Islet of Langerhans (tissue), 1 donor: ENCODE measurements around the gene WNT9A.

Source experiments
- FAIRE-seq: peaks from one replicate; lab custom pipeline; 2011; peaks lifted over from hg19 to GRCh38; lab: Jason Lieb, UNC

The WNT9A gene

DNA sequence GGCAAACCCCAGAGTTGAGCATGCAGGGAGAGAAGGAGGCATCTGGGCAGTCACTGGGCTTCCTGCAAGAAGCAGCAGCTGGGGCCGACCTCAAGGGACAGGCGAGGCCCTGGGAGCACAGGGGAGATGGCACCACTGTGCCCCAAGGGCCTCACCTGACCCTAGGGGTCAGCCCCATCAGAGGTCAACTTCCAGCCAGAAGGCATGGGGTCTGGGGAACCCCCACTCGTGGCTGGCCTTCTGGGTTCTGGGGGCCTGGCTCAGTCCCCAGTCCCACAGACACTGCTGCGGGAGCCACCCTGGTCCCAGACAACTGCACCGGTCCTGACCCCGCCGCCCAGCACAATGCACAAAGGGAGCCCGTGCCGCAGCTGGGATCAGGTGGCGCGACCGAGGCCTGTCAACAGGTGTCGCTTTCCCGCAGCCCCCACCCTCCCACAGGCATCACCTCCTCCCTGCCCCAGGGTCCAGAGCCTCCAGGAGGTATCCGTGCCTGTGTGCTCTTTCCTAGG lies 6.2 kb downstream of the WNT9A start:
- no peak for FAIRE-seq

GRCh38 chr1:227940791-227941241 lies 6.9 kb downstream of the WNT9A start:
- FAIRE-seq, result no peak

DNA sequence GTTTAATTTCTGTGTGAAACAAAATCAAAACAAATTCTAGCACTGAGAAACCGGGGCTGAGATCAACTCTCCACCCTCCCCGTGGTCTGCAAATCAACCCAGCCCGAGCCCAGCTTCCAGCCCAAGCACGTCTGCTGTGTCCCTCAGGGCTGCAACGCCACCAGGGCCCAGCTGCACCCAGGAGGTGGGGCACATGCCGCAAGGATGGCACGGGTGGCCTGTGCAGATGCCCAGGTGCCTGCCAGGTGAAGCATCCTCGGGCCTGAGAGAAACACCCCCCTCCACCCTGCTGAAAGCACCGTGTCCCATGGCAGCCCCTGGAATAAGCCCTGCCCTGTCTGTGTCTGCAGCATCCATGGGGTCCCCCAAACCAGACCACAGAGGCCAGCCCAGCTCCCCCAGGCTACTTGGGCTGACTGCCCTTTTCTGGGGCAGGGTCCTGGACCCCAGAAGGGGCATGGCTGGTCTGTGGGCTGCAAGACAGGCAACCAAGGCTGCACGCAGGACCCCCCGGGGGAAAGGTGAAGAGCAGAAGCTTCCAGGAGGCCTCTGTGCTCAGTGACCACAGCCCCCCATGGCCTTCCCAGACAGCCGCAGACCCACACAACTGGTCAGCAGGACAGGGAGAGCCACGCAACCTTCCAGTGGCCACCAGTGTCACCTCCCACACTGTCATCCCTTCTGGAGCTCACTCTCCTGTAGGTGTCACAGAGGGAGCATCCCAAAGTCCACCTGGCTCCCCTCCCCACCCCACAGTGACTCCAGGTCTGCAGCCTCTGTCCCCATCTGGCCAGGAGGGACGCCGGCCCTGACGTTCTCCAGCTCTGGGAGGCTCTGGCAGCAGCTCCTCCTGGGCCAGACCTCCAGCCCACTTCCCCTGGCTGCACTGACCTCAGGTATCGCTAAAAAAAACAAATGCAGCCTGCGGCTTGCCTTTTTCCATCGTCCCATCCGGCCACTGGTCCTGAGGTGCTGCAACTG lies 7.7 kb downstream of the WNT9A start:
- FAIRE-seq, result no peak

DNA sequence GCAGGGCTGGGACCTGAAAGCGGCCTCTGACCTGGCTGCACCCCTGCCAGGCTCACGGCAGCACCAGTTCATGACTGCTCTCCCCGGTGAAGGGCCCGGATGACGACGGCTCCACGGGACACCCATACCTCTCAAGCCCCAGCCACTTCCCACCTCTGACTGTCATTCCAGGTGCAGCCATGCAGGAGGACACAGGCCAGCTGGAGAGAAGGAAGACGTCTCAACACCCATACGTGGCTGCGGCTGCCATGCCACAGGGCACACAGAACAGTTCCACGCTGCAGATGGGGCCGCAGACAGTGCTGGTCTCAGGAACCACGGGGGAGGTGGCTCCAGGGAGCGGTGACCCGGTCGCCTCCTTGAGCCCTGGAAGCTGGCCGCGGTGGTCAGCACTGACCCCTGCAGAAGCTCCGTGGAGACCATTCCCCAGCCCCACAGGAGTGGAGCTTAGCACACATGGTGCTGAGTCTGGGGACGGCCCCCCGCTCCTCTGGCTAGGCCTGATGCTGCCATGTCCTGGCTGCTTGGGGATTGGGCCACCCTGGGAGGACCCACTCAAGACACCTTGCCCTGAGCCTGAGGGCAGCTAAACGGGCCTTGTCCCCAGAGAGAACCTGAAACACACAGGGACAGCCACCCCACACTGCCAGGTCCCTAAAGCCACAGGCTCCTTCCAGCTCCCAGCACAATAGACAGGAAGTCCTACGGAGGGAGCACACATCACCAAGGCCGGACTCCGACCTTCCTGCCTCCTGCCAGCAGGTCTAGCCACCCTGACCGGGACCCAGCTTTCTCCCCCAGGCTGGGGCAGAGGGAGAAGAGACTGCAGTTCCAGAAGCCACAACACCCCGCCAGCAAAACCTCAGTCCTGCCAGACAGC lies 8.6 kb downstream of the WNT9A start:
- FAIRE-seq, result no peak

DNA sequence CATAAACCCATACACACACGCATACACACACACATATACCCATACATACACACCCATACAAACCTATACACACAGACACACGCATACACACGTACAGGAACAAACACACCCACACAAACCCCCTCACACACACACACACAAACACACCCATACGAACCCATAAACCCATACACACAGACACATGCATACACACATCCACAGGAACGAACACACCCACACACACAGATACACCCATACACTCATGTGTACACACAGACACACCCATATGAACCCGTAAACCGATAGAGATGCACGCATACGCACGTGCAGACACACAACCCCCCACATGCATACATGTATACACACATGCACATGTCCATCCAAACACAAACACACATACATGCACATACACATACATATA lies 9.5 kb downstream of the WNT9A start:
- FAIRE-seq, result no peak

GRCh38 chr1:227937838-227938145 lies 9.9 kb downstream of the WNT9A start:
- FAIRE-seq, result no peak

- no peak for FAIRE-seq
Observed at GRCh38 chr1:227937031-227937837, 10.5 kb downstream of the WNT9A start.

- FAIRE-seq, result no peak
Observed at GRCh38 chr1:227935826-227936225, 11.9 kb downstream of the WNT9A start.

DNA sequence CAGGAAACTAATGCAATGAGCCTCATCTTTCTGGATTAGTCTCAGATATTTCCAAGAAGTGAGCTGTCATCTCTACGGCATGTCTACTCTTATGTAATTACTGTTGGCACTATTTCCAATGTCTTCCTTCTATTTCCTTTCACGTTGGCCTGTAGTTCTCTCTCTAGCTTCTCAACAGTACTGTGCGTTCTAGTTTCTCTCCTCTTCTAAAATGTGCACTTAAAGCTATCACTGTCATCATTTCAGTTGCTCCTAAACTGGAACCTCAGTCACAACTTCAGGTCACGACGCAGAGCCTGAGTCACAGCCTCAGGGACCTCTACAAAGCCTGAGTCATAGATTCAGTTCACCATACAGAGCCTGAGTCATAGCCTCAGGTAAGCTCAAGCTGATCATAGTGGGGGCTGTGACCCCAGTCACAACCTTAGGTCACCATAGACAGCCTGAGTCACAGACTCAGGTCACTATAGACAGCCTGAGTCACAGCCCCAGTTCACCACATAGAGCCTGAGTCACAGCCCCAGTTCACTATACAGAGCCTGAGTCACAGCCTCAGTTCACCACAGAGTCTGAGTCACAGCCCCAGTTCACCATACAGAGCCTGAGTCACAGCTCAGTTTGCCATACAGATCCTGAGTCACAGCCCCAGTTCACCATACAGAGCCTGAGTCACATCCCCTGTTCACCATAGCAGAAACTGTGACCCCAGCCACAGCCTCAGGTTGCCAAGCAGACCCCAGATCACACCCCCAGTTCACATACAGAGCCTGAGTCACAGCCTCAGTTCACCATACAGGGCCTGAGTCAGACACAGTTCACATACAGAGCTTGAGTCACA lies 13.0 kb downstream of the WNT9A start:
- FAIRE-seq, result no peak

- FAIRE-seq, result no peak
Observed at GRCh38 chr1:227929751-227930472, 17.8 kb downstream of the WNT9A start.

DNA sequence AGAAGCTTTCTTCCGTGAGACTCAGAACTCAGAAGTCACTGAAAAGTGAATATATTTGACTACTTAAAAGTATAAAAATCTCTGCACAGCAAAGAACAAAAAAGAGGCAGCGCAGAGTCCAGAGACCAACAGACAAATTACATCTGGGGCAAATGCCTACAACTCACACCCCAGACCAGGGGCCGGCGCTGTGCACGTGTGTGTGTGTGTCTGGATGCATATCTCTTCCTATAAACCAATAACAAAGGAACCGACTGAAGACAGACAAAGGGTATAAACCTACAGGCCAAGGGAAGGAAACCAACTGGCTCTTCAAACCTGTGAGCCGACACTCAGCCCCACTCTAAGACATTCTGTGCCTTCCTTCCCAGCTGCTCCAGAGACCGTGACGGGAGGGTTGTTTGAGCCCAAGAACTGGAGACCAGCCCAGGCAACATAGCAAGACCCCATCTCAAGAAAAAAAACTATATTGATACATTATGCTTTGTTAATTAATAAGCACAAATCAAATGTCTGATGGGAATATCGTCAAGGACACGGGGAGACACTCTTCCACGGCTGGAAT lies 18.8 kb downstream of the WNT9A start:
- no peak for FAIRE-seq

DNA sequence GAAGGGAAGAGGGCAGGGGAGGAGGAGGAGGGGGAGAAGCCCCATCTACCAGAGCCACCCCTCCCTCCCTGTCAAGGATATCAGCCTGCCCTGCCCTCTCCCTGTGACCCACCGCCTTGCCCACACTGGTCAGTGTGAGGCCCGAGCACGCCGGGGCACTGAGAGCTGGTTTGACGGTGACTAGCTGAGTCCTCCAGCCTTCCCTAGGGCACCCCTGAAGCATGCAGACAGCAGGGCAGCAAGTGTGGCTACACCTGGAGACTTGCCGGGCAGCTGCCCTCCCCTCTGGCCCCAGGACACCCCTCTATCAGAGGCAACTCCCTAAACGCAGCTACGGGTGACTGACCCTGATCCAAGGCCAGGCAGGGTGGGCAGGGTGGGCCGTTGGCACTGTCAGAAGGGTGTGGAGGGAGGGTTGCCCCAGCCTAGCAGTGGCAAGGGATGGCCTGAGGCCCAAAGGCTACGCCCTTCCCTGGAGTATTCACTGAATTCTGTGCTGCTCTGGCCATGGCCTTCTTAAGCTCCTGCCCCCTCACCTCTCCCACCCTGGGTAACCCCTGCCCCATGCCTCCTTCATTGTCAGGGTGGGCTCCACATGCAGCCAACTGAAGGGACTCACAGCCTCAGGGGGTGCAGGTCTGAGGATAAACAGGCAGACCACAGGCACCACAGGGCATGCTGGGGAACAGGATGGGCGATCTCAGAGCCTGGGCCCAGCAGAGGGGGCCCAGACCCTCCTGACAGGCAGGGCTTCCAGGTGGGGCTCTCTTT lies 19.6 kb downstream of the WNT9A start:
- FAIRE-seq, result no peak

GRCh38 chr1:227926896-227927885 lies 20.5 kb downstream of the WNT9A start:
- no peak for FAIRE-seq

DNA sequence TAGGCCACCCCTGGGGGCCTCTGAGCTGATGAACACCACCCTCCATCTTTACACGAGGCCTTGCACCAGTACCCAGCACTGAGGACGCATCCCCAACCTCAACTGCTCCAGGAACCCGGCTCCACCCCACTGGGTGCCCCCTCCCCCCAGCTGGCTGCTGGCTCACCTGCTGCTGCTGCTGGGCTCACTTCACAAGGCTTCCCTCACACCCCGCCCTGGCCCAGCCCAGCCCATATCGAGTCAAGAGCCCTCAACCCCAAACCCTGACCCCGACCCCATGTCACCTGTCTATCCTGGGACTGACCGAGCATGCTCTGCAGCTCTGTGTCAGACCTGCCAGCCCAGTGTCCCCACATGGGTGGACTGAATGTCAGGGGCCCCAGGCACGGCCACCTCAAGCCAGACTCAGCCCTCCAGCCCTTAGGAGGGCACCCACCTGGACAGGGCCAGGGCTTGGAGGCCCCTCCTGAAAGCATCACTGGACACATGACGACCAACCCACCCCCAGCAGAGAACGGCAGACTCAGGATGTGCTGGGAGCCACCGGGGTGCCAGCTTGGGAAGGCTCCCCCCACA lies 21.4 kb downstream of the WNT9A start:
- no peak for FAIRE-seq

GRCh38 chr1:227925582-227926198 lies 22.0 kb downstream of the WNT9A start:
- FAIRE-seq, result no peak

DNA sequence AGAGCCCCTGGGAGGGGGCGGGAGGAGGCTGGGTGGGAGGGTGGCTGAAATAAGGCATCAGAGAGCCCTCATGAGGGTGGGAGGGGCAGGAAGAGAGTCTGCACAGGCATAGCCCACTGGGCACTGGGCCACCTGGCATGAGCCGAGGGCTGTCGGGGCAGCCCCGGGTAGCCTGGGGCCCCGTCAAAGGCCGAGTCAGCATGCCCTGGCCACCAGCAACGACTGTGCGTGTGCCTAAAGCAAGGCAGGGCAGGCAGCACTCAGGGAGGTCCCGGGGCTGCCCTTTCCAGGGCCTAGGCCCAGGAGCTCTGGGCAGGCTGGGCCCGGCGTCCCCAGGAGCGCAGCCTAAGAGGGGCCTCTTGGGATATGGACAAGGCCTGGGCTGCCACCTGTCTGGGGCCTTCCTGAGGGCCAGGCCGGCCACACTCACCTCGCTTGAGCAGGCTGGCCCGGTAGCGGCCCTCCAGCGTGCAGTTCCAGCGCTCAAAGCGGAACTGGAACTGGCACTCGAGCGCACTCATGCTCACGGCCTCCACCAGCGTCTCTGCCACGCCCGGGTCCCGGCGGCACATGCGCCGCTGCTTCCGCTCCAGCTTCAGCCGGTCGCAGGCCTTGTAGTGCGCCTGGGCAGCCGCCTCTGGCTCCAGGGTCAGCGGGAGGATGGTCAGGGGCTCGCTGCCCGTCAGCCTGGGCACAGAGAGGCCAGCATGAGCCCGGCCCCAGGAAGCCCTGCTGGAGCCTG lies 22.7 kb downstream of the WNT9A start:
- no peak for FAIRE-seq
